ENCODE results near the gene SYCP2. TPM values are rescaled to one million over a fixed set of nuclear protein-coding genes. Genes with fewer than 3 reads are reported as not detected.

SYCP2 gene
- total RNA-seq, 1 experiment from 2014 or later = 0.70 TPM

- peaks cover 17% of the 10 kb centered on the region for H3K27me3 Mint-ChIP-seq (ENCODE audit: low read depth)
Observed at GRCh38 chr20:59823030-59823423, 110.4 kb downstream of the SYCP2 start.

More at GRCh38 chr20:59823030-59823423, 110.4 kb downstream of the SYCP2 start:
- no peak overlapping the region for H3K4ac ChIP-seq (ENCODE audit: low read depth, low read length)
- H3K79me1 ChIP-seq (ENCODE audit: insufficient read depth, low read depth, low read length, poor library complexity, severe bottlenecking) = no peaks in the 10 kb centered on the region
- no peak overlapping the region for H3K56ac ChIP-seq (ENCODE audit: insufficient read length, low read depth, low read length)
- H3T11ph ChIP-seq (ENCODE audit: low read length) = no peak overlapping the region
- Mint-ChIP-seq H3K4me1 (peaks cover 10 to 15% of the 10 kb centered on the region in 2 experiments), H3K9me3 (peaks cover 0 to 16% of the 10 kb centered on the region in 2 experiments; a peak in 4 of 5 replicates), H3K27ac (no peak overlapping the region), H3K36me3 (ENCODE audit: insufficient read depth in 1 of 3, low read depth in 3 of 3) (no peaks in the 10 kb centered on the region), H3K4me3 (no peak overlapping the region)
- no peak overlapping the region for H4K5ac ChIP-seq (ENCODE audit: insufficient read length, low read depth, low read length)
- no peak overlapping the region for H2AFZ ChIP-seq (ENCODE audit: low read length)
- no peaks in the 10 kb centered on the region; the same call in 1 of the 2 replicates for H3K27me3 ChIP-seq (ENCODE audit: insufficient read depth, low read length)
- no peaks in the 10 kb centered on the region for H3K4me1 ChIP-seq (ENCODE audit: insufficient read depth, low read length)
- no peak overlapping the region for H2BK120ac ChIP-seq (ENCODE audit: low read depth, low read length, poor library complexity, severe bottlenecking)
- H2AK5ac ChIP-seq (ENCODE audit: insufficient read length, low read length) = no peak overlapping the region
- H3K79me2 ChIP-seq (ENCODE audit: insufficient read depth, low read length) = no peaks in the 10 kb centered on the region
- H3K9ac ChIP-seq (ENCODE audit: extremely low read depth, insufficient read length, low read length) = no peak overlapping the region
- no peak overlapping the region for H3K4me2 ChIP-seq (ENCODE audit: insufficient read depth, insufficient read length, low read length)
- WGBS (ENCODE audit: extremely low coverage, insufficient read length, low lambda C conversion rate) = no CpG with 5 or more reads among the region's 9 CpGs
- no peak overlapping the region for H3K27ac ChIP-seq (ENCODE audit: insufficient read length, low read depth, low read length)
- no peaks in the 10 kb centered on the region for H3K23me2 ChIP-seq (ENCODE audit: insufficient read length, low read depth, low read length, poor library complexity, severe bottlenecking)
- H3K23ac ChIP-seq (ENCODE audit: insufficient read length, low read depth, low read length) = no peak overlapping the region
- no peaks in the 10 kb centered on the region for H4K20me1 ChIP-seq (ENCODE audit: control insufficient read depth, insufficient read depth, insufficient read length)
- H2BK20ac ChIP-seq (ENCODE audit: low read depth, low read length, poor library complexity, severe bottlenecking) = no peak overlapping the region
- no peak overlapping the region for H3K14ac ChIP-seq (ENCODE audit: insufficient read depth, low read length)
- TF ChIP-seq CTCF (conservative IDR thresholded peaks at IDR 0.05) = no peak
- peak; percentile 8 for DNase-seq
- H4K8ac ChIP-seq (replicated peaks; ENCODE audit: insufficient read length, low read depth, low read length) = no peak overlapping the region
- no peak overlapping the region for H3K18ac ChIP-seq (ENCODE audit: insufficient read length, low read depth, low read length)
- no peak overlapping the region for H2BK12ac ChIP-seq (ENCODE audit: insufficient read length, low read depth, low read length)
- no peak overlapping the region for H2BK5ac ChIP-seq (ENCODE audit: insufficient read length, low read length)
- no peaks in the 10 kb centered on the region for H3K9me3 ChIP-seq (ENCODE audit: control insufficient read depth, low read depth, low read length)
- no peak overlapping the region for H2BK15ac ChIP-seq (ENCODE audit: low read depth, low read length)
- H4K91ac ChIP-seq (ENCODE audit: insufficient read length, low read depth, low read length) = no peak overlapping the region

Data from H9 (cell line).